Mucosa of descending colon (tissue), 3 donors: Measurements from ENCODE around the gene PRL. TPM values are rescaled to one million over a fixed set of nuclear protein-coding genes. Genes with fewer than 3 reads are reported as not detected.

Source experiments
- ATAC-seq: fragments of 200-7000 bp; cut with Tn5 transposase; one replicate; pipeline ENCODE4 v1.9.1; 2020; ENCODE audit warnings: mild to moderate bottlenecking, moderate library complexity
- DNase-seq, 3 donors: peaks; one replicate each; pipeline ENCODE4 v3.0.0-alpha.2; 2020
- H3K36me3 ChIP-seq: fragments of 200-600 bp; one replicate; pipeline ENCODE4 v1.8.0; 2021; ENCODE audit warnings: low read depth, mild to moderate bottlenecking
- H3K4me1 ChIP-seq: fragments of 200-600 bp; one replicate; pipeline ENCODE4 v1.8.0; 2021; ENCODE audit warnings: low read depth, mild to moderate bottlenecking
- H3K4me3 ChIP-seq: fragments of 200-600 bp; one replicate; pipeline ENCODE4 v1.8.0; 2021; ENCODE audit warnings: mild to moderate bottlenecking
- H3K9me3 ChIP-seq: fragments of 200-600 bp; one replicate; pipeline ENCODE4 v1.8.0; 2021; ENCODE audit warnings: mild to moderate bottlenecking
- CTCF ChIP-seq: fragments of 200-600 bp; IDR thresholded peaks from one replicate; pipeline ENCODE4 v1.8.0; 2022; ENCODE audit warnings: antibody characterized with exemption, mild to moderate bottlenecking
- intact Hi-C, 2 donors: fragments of 100-400 bp; cut with DNase I in 1 of 2; cut with micrococcal nuclease in 1 of 2; formaldehyde crosslinking; loops; one replicate each; pipeline versions ENCODE4 v1.11.0 to v1.11.1; 2022; cut with DNase I, micrococcal nuclease
- total RNA-seq, 3 donors: library from RNA; stranded (reverse); fragmentation: NEBNext Ultra II Directional in 2 of 3; extraction: Animal tissue kit (Norgen Biotek cat#: 25700) in 2 of 3; gene quantifications; one replicate each; pipeline versions ENCODE4 v1.2.1 to v1.2.4, GENCODE V29; 2021 to 2023
- donor health status: DM: no; HTN: no; CAD: no; lungs with moderate emphysema.
- donor health status: DM: no; HTN: no; CAD: no.
- donor health status: DM: no; HTN: yes; CAD: no.

PRL gene
- total RNA-seq, 3 donors from 2014 or later: not detected

DNA sequence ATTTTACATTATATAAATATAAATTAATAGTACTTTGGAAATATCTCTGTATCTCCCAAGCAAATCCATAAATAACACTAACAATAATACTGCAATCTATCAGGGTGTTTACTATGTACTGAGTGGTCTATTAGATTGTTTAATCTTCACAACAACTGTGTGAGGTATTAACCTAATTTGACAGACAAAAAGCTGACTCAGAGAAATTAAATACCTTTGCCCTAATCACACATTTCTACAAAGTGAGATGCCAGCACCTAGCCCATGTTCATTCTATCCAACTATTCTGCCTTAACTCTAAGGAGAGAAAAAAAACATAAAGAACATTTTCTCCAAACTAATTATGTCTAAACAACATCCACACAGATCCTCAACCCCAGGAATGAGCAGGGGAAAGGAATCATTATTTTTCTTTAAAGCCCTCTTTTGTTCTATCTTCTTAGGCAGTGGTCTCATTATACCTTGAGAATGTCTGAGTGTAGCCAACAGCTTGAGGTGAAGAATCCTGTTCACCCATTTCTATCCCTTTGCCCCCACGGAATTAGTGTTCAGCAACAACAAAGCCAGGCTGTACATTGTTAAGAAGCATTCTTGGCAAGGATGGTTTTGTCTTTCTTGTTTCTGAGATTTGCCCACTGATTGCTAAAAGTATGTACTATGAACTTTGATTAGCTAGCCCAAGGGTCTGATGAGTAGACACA lies 42.7 kb downstream of the PRL start:
- Histone ChIP-seq H3K9me3 (no peaks in the 10 kb centered on the region), H3K36me3 (no peaks in the 10 kb centered on the region), H3K4me1 (no peaks in the 10 kb centered on the region), H3K4me3 (no peak overlapping the region)
- DNase-seq (no peak), ATAC-seq (no peak)
- no peak for TF ChIP-seq CTCF
- intact Hi-C loops: no loop called here

- no peak for ATAC-seq
Observed at GRCh38 chr6:22251348-22251747, 45.5 kb downstream of the PRL start.

GRCh38 chr6:22250486-22250885 lies 46.4 kb downstream of the PRL start:
- intact Hi-C loops: no loop called here
- Histone ChIP-seq H3K36me3 (no peaks in the 10 kb centered on the region), H3K9me3 (no peaks in the 10 kb centered on the region), H3K4me3 (no peak overlapping the region), H3K4me1 (no peaks in the 10 kb centered on the region)
- no peak for DNase-seq
- no peak for TF ChIP-seq CTCF
- ATAC-seq: no peak

More at GRCh38 chr6:22251348-22251747, 45.5 kb downstream of the PRL start:
- intact Hi-C loops: no loop called here
- DNase-seq: no peak
- H3K4me3 ChIP-seq: no peak overlapping the region
- H3K4me1 ChIP-seq: no peaks in the 10 kb centered on the region
- TF ChIP-seq CTCF: no peak
- no peaks in the 10 kb centered on the region for H3K36me3 ChIP-seq
- H3K9me3 ChIP-seq: no peaks in the 10 kb centered on the region

GRCh38 chr6:22249711-22250350 lies 47.0 kb downstream of the PRL start:
- H3K4me1 ChIP-seq: no peaks in the 10 kb centered on the region
- ATAC-seq (no peak), DNase-seq (no peak)
- intact Hi-C loops: no loop called here
- no peak overlapping the region for H3K4me3 ChIP-seq
- no peaks in the 10 kb centered on the region for H3K36me3 ChIP-seq
- no peaks in the 10 kb centered on the region for H3K9me3 ChIP-seq
- no peak for TF ChIP-seq CTCF

GRCh38 chr6:22248513-22249308 lies 48.1 kb downstream of the PRL start:
- Histone ChIP-seq H3K4me3 (no peak overlapping the region), H3K36me3 (no peaks in the 10 kb centered on the region), H3K4me1 (no peaks in the 10 kb centered on the region), H3K9me3 (no peaks in the 10 kb centered on the region)
- ATAC-seq (no peak), DNase-seq (no peak)
- TF ChIP-seq CTCF: no peak
- intact Hi-C loops: no loop called here
